ENCODE data around the gene FOXS1.

DNA sequence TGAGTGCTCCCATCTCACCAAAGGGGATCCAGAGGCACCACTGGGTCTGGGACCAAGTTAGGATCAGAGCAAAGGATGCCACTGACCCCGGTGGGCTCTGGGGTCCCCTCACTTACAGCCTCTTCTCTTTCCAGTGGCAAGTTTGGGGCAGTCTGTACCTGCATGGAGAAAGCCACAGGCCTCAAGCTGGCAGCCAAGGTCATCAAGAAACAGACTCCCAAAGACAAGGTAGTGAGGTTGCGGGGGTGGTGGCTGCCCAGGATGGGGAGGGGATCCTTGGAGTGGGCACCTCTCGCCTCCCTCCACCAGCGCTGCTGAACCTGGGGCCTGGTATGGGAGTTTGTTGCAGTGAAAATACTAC is 21.3 kb downstream of the FOXS1 start:
- TF ChIP-seq EZH2 (IDR thresholded peaks at IDR 0.05) (no peak), EZH2phosphoT487 (IDR thresholded peaks at IDR 0.05) (no peak)
- TF ChIP-seq, protein P1, sequence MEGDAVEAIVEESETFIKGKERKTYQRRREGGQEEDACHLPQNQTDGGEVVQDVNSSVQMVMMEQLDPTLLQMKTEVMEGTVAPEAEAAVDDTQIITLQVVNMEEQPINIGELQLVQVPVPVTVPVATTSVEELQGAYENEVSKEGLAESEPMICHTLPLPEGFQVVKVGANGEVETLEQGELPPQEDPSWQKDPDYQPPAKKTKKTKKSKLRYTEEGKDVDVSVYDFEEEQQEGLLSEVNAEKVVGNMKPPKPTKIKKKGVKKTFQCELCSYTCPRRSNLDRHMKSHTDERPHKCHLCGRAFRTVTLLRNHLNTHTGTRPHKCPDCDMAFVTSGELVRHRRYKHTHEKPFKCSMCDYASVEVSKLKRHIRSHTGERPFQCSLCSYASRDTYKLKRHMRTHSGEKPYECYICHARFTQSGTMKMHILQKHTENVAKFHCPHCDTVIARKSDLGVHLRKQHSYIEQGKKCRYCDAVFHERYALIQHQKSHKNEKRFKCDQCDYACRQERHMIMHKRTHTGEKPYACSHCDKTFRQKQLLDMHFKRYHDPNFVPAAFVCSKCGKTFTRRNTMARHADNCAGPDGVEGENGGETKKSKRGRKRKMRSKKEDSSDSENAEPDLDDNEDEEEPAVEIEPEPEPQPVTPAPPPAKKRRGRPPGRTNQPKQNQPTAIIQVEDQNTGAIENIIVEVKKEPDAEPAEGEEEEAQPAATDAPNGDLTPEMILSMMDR (IDR thresholded peaks at IDR 0.05) = no peak

Data from neural progenitor cell (in vitro differentiated cells).